Panc1 (cell line): ENCODE results near the gene ARHGEF7. TPM values are rescaled to one million over a fixed set of nuclear protein-coding genes. Genes with fewer than 3 reads are reported as not detected.

Experiments used
- ATAC-seq: fragments of 200-7000 bp; cut with Tn5 transposase; 2 replicates; pipeline ENCODE4 v1.9.1; 2020; ENCODE audit warnings: mild to moderate bottlenecking, moderate library complexity
- BruUV-seq: library from RNA; stranded (reverse); fragments of 400-500 nt; replicated peaks from 2 replicates; lab custom pipeline; 2021; lab: Mats Ljungman, UMichigan
- CTCF ChIA-PET: fragments of 300-600 bp; sonication (Branson Sonifier 250); formaldehyde crosslinking; loops from one replicate; lab custom pipeline; 2022; ENCODE audit warnings: antibody characterized with exemption; lab: Charles Lee
- POLR2A ChIA-PET: fragments of 300-600 bp; sonication (Branson Sonifier 250); formaldehyde crosslinking; loops from one replicate; lab custom pipeline; 2022; ENCODE audit warnings: antibody characterized with exemption; lab: Charles Lee
- DNase-seq: peaks from one replicate; pipeline ENCODE4 v3.0.0-alpha.2; 2010; ENCODE audit warnings: low read depth, low spot score
- H3K27ac ChIP-seq: 2 replicates; pipeline ENCODE4 v1.5.1; 2011; ENCODE audit warnings: mild to moderate bottlenecking, low read length, inconsistent platforms
- H3K27me3 ChIP-seq: fragments of 200-500 bp; sonication (Bioruptor generic); 2 replicates; pipeline ENCODE4 v1.6.0; 2014; ENCODE audit warnings: low read length, inconsistent platforms; ENCODE audit not compliant: control insufficient read depth, insufficient read depth
- H3K36me3 ChIP-seq: fragments of 200-500 bp; sonication (Bioruptor generic); 2 replicates; pipeline ENCODE4 v1.5.1; 2014; ENCODE audit warnings: inconsistent platforms, mild to moderate bottlenecking, low read length, moderate library complexity; ENCODE audit not compliant: control insufficient read depth, insufficient read depth
- H3K4me1 ChIP-seq: 2 replicates; pipeline ENCODE4 v1.5.1; 2011; ENCODE audit warnings: inconsistent platforms, mild to moderate bottlenecking, low read length, moderate library complexity; ENCODE audit not compliant: control insufficient read depth, insufficient read depth
- H3K4me3 ChIP-seq, 2 experiments: 2 replicates each; pipeline ENCODE4 v1.5.1; 2011 to 2012; ENCODE audit warnings: low read depth in 2 of 2, low read length in 2 of 2, mild to moderate bottlenecking in 2 of 2, inconsistent platforms in 1 of 2, moderate library complexity in 1 of 2
- H3K9me3 ChIP-seq: fragments of 200-500 bp; sonication (Bioruptor generic); 2 replicates; pipeline ENCODE4 v1.5.1; 2014; ENCODE audit warnings: low read depth, mild to moderate bottlenecking, inconsistent platforms, low read length, moderate library complexity; ENCODE audit not compliant: control insufficient read depth, insufficient read depth
- POLR2AphosphoS5 ChIP-seq: IDR thresholded peaks from 2 replicates; pipeline ENCODE4 v1.6.1; 2012; ENCODE audit warnings: mild to moderate bottlenecking, low read depth, low read length, moderate library complexity
- SIN3A ChIP-seq: IDR thresholded peaks from 2 replicates; pipeline ENCODE4 v1.6.1; 2012; ENCODE audit warnings: low read depth, mild to moderate bottlenecking, low read length, moderate library complexity, borderline replicate concordance; ENCODE audit not compliant: insufficient read depth
- TCF7L2 ChIP-seq: IDR thresholded peaks from 2 replicates; pipeline ENCODE4 v1.6.1; 2011; ENCODE audit warnings: mild to moderate bottlenecking, low read depth, low read length, inconsistent platforms
- in situ Hi-C: cut with HindIII; loops from 2 replicates; pipeline ENCODE4 v1.10.0; 2016; ENCODE audit warnings: low sequenced_read_pairs, low pct_unique_long_range_greater_than_20kb
- intact Hi-C: fragments of 100-400 bp; cut with micrococcal nuclease; formaldehyde crosslinking; loops from one replicate; pipeline ENCODE4 v1.10.0; 2022; ENCODE audit not compliant: unreplicated experiment
- total RNA-seq: library from RNA; stranded (reverse); gene quantifications from one replicate; pipeline ENCODE4 v1.2.1, GENCODE V29; 2021; ENCODE audit not compliant: unreplicated experiment
- TF ChIP-seq, protein P1 (sequence below), 2 experiments: IDR thresholded peaks; 2 replicates each; pipeline ENCODE4 v1.6.1; 2011 to 2012; ENCODE audit warnings: low read depth in 2 of 2, control low read depth in 1 of 2, low read length in 1 of 2, mild to moderate bottlenecking in 1 of 2, moderate library complexity in 1 of 2; ENCODE audit not compliant: insufficient read depth in 1 of 2
- TF ChIP-seq, protein P2 (sequence below): fragments of 450-650 bp; IDR thresholded peaks from 2 replicates; pipeline ENCODE4 v1.5.1; 2017; ENCODE audit warnings: mild to moderate bottlenecking

ARHGEF7 gene
- total RNA-seq, 1 experiment from 2014 or later = 36.4 TPM

DNA sequence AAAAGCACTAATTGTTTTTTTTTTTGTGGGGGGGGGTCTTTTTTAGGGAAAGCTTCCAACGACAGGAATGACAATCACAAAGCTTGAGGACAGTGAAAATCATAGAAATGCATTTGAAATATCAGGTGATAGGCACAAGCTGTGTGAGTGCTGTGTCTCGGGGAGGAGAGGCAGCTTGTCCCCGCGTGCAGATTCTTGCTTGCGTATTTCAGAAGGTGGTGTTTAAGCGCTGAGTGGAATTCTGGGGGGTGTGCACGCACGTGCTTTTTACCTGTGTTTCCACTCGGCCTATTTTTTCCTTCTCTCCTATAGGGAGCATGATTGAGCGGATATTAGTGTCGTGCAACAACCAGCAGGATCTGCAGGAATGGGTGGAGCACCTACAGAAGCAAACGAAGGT lies 165.1 kb downstream of the ARHGEF7 start:
- POLR2A ChIA-PET = no interaction called here
- Histone ChIP-seq H3K36me3 (no peaks in the 10 kb centered on the region; the same call in 1 of the 2 replicates), H3K4me1 (no peaks in the 10 kb centered on the region), H3K4me3 (no peak overlapping the region), H3K27me3 (no peaks in the 10 kb centered on the region), H3K9me3 (no peaks in the 10 kb centered on the region), H3K27ac (no peak overlapping the region)
- in situ Hi-C loops = no loop called here
- TF ChIP-seq SIN3A = no peak
- TF ChIP-seq, protein P1, sequence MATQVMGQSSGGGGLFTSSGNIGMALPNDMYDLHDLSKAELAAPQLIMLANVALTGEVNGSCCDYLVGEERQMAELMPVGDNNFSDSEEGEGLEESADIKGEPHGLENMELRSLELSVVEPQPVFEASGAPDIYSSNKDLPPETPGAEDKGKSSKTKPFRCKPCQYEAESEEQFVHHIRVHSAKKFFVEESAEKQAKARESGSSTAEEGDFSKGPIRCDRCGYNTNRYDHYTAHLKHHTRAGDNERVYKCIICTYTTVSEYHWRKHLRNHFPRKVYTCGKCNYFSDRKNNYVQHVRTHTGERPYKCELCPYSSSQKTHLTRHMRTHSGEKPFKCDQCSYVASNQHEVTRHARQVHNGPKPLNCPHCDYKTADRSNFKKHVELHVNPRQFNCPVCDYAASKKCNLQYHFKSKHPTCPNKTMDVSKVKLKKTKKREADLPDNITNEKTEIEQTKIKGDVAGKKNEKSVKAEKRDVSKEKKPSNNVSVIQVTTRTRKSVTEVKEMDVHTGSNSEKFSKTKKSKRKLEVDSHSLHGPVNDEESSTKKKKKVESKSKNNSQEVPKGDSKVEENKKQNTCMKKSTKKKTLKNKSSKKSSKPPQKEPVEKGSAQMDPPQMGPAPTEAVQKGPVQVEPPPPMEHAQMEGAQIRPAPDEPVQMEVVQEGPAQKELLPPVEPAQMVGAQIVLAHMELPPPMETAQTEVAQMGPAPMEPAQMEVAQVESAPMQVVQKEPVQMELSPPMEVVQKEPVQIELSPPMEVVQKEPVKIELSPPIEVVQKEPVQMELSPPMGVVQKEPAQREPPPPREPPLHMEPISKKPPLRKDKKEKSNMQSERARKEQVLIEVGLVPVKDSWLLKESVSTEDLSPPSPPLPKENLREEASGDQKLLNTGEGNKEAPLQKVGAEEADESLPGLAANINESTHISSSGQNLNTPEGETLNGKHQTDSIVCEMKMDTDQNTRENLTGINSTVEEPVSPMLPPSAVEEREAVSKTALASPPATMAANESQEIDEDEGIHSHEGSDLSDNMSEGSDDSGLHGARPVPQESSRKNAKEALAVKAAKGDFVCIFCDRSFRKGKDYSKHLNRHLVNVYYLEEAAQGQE (IDR thresholded peaks at IDR 0.05; ENCODE audit: insufficient read depth in 1 of 2, low read depth in 2 of 2, low read length in 1 of 2) = no peak
- no peak for TF ChIP-seq POLR2AphosphoS5
- TF ChIP-seq, protein P2, sequence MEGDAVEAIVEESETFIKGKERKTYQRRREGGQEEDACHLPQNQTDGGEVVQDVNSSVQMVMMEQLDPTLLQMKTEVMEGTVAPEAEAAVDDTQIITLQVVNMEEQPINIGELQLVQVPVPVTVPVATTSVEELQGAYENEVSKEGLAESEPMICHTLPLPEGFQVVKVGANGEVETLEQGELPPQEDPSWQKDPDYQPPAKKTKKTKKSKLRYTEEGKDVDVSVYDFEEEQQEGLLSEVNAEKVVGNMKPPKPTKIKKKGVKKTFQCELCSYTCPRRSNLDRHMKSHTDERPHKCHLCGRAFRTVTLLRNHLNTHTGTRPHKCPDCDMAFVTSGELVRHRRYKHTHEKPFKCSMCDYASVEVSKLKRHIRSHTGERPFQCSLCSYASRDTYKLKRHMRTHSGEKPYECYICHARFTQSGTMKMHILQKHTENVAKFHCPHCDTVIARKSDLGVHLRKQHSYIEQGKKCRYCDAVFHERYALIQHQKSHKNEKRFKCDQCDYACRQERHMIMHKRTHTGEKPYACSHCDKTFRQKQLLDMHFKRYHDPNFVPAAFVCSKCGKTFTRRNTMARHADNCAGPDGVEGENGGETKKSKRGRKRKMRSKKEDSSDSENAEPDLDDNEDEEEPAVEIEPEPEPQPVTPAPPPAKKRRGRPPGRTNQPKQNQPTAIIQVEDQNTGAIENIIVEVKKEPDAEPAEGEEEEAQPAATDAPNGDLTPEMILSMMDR = no peak
- no peak for TF ChIP-seq TCF7L2
- ATAC-seq (no peak), DNase-seq (no peak)
- BruUV-seq = no TSS peak
- intact Hi-C loops = no loop called here
- CTCF ChIA-PET = interaction anchor here (0.7 kb wide), 1 partner anchor 160 kb away, joined by 3 read pairs; no protein-coding TSS in a partner anchor

DNA sequence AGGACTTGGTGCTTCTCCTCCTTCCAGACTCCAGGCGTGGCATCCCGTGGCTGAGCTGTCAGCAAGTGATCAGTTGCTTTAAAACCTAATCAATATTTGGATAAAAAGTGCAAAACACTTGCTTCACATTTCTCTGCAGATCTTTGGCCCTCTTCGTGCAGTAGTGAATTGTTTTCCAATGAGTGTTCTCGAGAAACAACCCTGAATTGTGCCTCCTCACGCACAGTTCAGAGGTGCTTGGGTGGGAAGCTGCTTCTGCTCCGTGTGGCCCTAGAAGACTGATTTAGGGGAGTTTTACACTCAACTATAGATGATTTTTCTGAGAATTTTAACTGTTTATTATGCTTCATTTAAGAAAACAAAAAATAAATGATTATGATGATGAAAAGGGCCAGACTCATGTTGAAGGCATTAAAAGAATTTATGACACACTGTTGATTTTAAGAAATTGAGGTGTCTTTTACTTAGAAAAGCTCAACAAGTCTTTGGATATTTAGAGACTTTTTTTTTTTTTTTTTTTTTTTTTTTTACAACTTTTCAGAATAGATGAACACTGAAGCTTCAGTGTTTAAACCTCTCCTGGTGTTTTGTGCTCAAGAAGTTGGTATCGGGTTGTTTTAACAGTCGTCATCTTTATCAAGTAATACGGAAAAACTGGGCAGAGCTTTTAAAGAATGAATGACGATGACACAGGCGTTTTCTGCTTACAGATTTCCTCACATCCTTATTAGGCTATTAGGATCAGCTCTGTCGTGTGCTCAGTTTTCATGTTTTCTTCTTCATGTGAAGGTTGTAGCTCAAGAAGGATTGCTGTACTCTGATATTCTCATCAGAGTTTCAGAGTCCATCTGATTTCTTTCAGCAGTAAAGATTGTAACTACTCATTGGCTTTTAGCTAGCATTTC lies 165.8 kb downstream of the ARHGEF7 start:
- no peak for DNase-seq
- no peaks in the 10 kb centered on the region for H3K27me3 ChIP-seq
- TF ChIP-seq, protein P2 = no peak
- TF ChIP-seq POLR2AphosphoS5 = no peak
- TF ChIP-seq TCF7L2 = no peak
- TF ChIP-seq, protein P1 (IDR thresholded peaks at IDR 0.05; ENCODE audit: insufficient read depth in 1 of 2, low read depth in 2 of 2, low read length in 1 of 2) = no peak
- TF ChIP-seq SIN3A = no peak
- BruUV-seq = no TSS peak
- ATAC-seq = no peak
- peaks cover 2% of the 10 kb centered on the region; the same call in 1 of the 2 replicates for H3K36me3 ChIP-seq
- ChIA-PET CTCF (interaction anchor here (0.7 kb wide), 1 partner anchor 159 kb away, joined by 3 read pairs; no protein-coding TSS in a partner anchor), POLR2A (no interaction called here)
- intact Hi-C loops (no loop called here), in situ Hi-C loops (no loop called here)
- H3K4me3 ChIP-seq = no peak overlapping the region
- no peaks in the 10 kb centered on the region for H3K4me1 ChIP-seq
- no peaks in the 10 kb centered on the region for H3K9me3 ChIP-seq
- H3K27ac ChIP-seq = no peak overlapping the region
